ENCODE results near the gene WDR70.
"Not testable (repeated sequence)": the region's sequence is repeated elsewhere in the genome, so short reads cannot be mapped to it uniquely, and the experiment has no call there.

Gene WDR70

DNA sequence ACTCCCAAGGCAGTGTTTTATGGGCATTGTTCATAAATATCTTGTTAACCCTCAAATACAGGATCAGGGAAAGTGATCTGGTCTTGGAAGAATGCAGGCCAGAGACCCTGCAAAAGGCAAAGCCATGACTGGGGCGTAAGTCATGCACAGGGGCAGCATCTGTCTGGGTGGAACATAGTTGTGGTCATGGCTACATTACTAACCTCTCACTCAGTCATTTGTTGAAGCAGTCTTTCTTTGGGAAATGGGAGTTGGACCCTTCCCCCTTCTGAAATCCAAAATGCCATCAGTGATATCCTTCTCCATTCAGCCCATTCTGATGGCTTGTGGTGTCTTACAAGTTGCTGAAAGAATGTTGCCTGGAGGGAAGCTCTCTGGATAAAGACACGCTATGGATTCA is 392.6 kb downstream of the WDR70 start:
- DNase-seq = no peak

DNA sequence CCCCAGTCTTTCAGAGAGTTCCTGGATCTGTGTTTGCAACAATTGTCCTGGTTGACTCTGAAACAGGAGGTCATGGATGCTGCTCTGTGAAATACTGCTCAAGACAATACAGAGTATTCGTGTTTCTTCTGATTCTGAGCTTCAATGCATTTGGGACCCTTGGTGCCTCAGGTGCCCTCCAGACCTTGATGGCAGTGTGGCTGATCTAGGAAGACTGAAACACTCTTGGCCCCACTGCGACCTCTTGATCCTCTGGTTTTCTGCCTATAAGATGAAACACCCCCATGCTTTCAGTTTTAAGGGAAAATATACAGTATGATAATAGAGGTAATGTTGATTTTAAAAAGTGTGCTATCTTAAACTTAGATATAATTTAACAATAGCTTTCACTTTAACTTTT is 393.1 kb downstream of the WDR70 start:
- no peak for DNase-seq

DNA sequence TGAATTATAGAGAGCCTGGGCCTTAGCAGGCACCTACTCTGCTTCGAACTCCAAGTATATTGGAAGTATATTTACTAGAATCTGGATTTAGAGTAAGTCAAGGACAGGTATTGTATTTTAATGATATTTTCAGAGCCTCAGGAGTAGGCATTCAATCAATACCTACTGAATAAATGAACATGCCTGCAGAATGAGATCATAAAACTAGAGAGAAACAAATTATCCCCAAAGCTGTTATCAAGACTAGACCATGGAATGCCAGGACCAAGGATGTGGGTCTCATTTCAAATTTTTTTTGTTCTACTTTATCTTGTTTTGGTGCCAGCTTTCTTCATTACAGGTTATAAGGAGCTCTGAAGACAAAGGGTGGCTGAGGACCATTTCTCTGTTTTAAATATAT is 394.7 kb downstream of the WDR70 start:
- no peak for DNase-seq

DNA sequence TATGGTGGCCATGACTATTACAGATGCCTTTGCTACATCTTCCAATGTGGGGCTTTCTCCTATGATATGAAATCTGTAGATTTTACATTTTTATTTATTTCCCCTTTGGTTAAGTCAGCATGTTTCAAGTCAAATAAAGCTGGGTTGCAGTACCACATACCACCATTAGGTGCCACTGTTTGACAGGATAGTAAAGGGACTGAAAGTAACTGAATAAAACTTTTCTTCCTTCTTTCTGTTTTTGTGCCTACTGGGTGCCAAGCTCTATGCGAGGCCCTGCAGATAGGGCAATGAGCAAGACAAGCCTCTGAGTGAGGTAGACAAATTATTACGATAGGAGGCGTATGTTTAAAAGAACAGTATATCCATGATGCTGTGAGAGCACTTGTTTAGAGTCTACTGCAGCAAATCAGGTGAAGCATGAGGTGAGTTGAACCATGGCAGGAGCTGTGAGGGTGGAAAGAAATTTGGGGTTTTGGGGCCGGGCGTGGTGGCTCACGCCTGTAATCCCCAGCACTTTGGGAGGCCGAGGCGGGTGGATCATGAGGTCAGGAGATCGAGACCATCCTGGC is 395.9 kb downstream of the WDR70 start:
- DNase-seq = peak; percentile 40

DNA sequence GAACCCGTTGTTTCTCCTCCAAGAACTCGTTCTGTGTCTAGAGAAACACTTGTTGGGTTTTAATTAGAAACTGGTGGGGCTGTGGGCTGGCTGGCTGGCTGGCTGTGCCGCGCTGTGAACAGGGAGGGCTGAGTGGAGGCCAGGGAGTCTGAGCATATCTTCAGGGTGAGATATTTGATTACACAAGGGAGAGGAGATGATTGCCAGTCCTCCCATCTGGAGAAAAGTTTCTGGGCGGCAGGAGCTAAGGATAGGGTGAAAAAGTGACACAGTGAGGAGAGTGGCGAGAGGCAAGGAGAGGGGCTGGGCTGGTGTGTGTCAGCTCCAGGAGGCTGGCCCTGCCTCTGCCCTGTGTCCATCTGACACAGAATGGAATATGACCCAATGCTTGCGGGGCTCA is 397.7 kb downstream of the WDR70 start:
- DNase-seq = no peak

DNA sequence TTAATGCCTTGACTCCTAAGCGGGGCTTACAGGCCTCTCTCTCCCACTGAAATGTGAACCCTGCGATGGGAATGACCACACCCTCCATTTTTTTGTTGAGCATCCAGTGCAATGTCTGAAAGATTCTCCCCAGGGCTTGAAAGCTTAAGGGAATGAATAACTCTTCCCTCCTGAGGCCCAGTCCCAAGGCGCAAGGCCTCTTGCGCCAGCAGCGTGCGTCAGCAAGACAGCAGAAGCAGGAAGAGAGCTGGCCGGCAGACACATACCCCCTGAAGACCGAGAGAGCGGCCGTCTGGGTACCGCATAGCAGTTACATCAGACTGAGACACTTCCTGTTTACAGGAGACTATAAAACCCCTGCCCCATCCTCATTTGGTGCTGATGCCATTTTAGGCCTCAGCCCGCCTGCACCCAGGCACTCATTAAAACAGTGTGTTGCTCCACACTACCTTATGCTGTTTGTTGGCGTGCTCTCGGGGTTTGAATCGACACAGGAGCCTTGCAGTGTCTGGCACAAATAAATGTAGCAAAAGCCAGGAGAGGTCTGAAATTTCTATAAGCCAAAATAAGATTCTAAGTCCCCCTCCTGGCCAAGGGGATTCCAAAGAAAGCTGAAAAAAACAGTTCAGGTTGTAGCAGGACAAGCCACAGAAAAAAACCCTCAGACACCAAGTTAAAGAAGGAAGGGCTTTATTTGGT is 398.5 kb downstream of the WDR70 start:
- no peak for DNase-seq

DNA sequence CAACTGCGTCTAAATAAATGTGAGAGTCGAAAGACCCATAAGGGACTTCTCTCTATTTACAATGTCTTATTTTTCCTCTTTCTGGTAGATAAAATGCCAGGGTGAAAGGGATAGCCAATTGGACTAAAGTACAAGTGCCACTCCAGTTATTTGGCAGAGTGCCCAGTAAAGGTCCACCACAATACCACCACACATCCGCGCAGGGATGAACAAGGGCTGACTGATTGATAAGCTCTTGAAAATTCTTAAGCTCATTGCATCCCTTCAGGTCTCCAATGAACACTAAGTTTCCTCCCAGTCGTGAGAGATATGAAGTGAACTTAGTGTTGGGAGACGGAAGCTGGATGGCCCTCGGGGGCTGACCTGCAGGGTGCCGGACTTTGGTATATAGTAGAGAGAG is 402.3 kb downstream of the WDR70 start:
- DNase-seq = not testable (repeated sequence)

DNA sequence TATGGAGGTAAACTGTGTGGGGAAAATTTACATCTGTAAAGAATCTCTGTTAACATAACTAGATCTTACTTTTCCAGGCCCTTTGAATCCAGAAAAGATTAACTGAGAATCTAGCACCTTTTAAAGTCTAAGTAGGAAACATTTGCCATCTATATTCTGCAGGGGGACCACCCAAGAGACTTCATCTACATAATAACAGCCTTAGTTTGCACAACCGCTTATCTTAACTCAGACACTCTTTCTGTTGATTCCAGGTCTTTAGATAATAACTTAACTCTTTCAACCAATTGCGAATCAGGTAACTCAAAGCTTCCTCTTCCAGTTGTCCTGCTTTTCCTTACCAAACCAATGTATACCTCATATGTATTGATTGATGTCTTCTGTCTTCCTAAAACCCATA is 407.3 kb downstream of the WDR70 start:
- DNase-seq = no peak

DNA sequence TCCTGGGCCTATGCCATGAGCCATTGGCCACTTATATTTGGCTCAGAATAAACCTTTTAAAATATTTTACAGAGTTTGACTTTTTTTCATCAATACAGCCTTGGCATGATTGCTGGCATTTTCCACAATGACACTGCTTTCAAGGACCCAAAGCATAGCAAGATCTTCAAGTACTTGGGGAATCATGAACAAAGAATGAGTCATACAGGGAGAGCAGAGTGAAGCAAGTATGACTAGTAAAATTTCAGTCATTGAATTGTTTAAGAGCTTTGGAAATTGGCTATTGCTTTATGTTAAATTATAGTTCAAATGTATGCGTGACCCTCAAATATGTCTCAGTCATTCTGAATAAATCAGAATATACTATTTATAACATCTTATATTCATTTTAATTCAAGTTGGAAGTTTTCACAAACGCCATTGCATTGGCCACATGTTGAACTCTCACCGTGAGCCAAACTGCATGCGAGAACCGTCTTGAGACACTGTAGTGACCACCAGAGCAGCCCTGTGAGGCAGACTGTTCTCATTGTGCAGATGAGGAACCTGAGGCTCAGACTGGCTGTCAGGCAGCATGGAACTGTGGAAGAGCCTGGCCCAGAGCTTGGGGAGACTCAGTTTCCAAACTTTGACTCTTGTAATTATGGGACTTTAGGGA is 407.9 kb downstream of the WDR70 start:
- no peak for DNase-seq

DNA sequence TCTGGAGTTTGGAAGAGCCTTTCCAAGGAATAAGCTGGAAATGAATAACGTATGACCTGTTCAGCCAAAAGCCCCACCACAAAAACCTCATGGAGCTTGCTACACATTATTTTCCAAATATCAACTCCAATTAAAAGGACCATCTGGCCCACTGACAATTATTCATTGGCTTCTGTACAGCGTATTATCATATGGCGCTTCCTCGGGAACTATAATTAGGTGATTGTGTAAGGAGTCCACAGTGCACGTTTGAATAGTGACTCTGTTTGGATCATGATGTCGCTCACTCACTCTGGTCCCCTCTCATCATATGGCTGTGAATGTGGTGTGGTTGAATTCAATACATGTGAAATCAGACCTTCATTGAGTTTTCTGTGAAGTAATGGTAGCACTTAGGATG is 408.6 kb downstream of the WDR70 start:
- DNase-seq = no peak

DNA sequence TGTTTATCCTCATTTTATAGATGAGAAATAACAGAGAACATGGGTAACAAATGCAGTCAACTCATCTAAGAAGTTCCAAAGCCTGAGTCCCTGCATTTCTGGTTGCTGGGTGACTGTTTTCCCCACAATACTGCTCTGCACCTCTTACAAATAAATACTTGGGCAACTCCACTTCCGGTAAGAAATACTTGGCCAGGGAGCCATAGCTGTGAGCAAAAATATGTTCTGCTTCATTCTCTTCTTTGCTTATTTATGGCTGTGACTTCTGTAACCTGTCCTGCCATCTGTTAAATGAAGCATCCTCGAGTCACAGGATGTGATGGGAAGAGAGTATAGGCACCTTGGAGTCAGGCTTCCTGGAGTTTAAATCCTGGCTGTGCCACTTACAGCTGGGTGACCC is 410.9 kb downstream of the WDR70 start:
- DNase-seq = no peak

DNA sequence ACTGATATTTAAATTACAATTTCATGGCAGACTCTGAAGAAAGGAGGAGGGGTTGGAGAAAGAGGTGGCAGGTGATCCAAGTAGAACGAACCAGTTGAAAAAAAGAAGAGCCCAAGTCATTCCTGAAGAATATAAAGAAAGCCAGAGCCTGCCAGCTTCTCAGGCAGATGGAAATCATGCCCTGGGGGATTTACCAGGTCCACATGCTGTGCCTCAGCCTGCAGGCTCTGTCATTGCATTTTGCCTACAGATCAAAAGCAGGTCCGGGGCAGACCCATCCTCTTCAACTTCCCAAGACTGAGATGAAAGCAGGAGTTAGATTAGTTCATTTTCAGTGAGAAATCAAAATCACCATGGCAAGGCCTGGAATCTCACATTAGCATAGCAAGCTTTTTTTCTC is 412.2 kb downstream of the WDR70 start:
- DNase-seq = no peak

DNA sequence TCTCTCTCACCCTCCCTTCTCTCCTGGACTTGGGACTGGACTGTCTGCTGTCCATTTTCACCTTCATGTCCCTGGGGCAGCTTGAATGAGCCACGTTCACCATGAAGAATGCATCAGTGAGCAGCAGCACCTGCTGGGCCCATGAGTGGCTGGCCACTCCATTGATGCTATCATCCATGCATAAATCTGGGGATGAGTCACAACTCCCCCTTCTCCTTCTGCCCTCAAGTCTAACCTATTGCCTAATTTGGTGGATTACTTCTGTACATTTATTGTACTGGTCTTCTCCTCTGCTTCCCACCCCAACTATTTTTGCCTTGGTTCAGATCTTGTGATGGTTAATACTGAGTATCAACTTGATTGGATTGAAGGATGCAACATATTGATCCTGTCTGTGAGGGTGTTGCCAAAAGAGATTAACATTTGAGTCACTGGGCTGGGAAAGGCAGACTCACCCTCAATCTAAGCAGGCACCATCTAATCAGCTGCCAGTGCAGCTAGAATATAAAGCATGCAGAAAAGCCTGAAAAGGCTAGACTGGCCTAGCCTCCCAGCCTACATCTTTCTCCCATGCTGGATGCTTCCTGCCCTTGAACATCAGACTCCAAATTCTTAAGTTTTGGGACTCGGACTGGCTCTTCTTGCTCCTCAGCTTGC is 414.0 kb downstream of the WDR70 start:
- DNase-seq = no peak

DNA sequence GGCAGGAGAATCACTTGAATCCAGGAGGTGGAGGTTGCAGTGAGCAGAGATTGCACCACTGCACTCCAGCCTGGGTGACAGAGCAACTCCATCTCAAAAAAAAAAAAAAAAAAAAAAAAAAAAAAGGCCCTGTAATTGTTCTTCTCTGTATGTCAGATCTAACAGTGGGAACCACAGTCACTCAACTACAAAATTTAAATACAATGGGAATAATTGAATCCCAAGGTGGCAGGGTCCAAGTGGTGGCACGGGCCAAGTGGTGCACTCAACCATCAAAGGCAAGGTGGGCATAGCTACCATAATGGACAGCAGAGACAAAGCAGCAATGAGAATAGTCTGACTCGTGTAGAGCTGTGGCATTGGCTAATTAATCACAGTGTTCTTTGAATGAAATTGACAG is 416.2 kb downstream of the WDR70 start:
- not testable (repeated sequence) for DNase-seq

DNA sequence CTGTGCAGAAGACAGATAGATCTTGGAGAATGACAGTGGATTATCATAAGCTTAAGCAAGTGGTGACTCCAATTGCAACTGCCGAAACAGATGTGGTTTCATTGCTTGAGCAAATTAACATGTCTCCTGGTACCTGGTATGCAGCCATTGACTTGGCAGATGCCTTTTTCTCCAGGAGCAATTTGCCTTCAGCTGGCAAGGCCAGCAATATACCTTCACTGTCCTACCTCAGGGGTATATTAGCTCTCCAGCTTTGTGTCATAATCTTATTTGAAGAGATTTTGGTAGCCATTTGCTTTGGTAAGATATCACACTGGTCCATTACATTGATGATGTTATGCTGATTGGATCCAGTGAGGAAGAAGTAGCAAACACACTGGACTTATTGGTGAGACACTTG is 417.3 kb downstream of the WDR70 start:
- not testable (repeated sequence) for DNase-seq

DNA sequence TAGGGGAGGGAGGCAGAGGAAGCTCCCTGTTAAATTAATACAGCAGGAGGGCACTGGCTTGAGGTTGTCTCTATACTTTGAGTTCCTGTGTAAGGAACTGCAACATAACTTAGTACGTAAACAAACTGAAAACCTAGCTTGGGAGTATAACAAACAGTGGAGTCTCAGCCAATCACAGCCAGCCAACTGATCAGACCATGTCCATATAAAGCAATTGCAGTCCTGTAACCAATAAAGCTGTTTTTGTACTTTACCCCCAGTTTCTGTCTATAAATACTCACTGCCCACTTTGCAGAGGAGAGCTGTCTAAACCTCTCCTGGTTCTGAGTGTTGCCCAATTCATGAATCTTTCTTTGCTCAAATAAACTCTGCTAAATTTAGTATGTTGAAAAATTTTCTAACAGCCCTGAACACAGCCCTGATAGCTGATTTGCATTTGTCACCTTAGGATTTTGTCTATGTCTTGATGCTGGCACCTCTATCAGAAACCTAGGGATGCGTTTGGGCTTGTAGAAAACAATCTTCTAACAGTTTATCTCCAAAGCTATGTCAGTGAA is 420.8 kb downstream of the WDR70 start:
- no peak for DNase-seq

DNA sequence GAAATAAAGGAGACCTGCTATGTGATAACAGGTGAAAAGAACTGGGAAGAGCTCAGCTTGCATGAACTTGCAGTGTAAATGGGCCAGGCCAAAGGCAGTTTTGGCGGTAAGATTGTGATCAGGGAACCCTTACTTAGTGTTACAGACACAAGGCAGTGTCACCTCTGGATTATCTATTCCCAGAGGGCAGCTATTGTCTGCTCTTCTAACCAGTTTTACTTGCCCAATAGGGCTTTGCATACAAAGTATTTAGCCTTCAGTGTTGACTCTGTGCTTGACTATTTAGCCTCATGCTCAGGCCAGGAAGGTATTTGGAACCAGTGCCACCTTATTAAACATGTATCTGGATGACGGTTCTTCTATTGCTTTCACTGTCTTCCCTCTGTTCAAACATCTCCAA is 422.4 kb downstream of the WDR70 start:
- no peak for DNase-seq

Measured in NCI-H82 (cell line).